Sigmoid colon (tissue), 7 donors: ENCODE data around the gene CDRT4. TPM values are rescaled to one million over a fixed set of nuclear protein-coding genes. Genes with fewer than 3 reads are reported as not detected.
A peak's percentile ranks its signal among the peaks of the same experiment; 100 is the strongest.

Source experiments
- DNase-seq: peaks from one replicate; pipeline ENCODE4 v3.0.0-alpha.2; 2019
- H3K27ac ChIP-seq, 4 donors: fragments of 200-600 bp; sonication (generic); one replicate each; pipeline ENCODE4 v1.5.1; 2016 to 2019; ENCODE audit warnings: mild to moderate bottlenecking in 1 of 4
- H3K27me3 ChIP-seq, 3 donors: fragments of 200-600 bp; sonication (generic); one replicate each; pipeline ENCODE4 v1.5.1; 2019; ENCODE audit warnings: mild to moderate bottlenecking in 1 of 3
- H3K36me3 ChIP-seq, 4 donors: fragments of 200-600 bp; sonication (generic); one replicate each; pipeline ENCODE4 v1.5.1; 2016 to 2019
- H3K4me1 ChIP-seq, 4 donors: fragments of 200-600 bp; sonication (generic); one replicate each; pipeline ENCODE4 v1.5.1; 2017 to 2019
- H3K4me3 ChIP-seq, 4 donors: fragments of 200-600 bp; sonication (generic); one replicate each; pipeline ENCODE4 v1.5.1; 2017 to 2019; ENCODE audit warnings: mild to moderate bottlenecking in 2 of 4, moderate library complexity in 1 of 4
- H3K9me3 ChIP-seq, 4 donors: fragments of 200-600 bp in 3 of 4; sonication (generic) in 3 of 4; one replicate each; pipeline versions ENCODE4 v1.5.1 to v1.6.1; 2013 to 2019
- EP300 ChIP-seq, 4 donors: sonication (generic); formaldehyde crosslinking; IDR thresholded peaks; one replicate each; pipeline ENCODE4 v1.6.1; 2017; ENCODE audit warnings: antibody characterized with exemption in 4 of 4
- POLR2A ChIP-seq, 2 donors: fragments of 450-650 bp; IDR thresholded peaks; one replicate each; pipeline ENCODE4 v1.6.1; 2016; ENCODE audit warnings: antibody characterized with exemption in 2 of 2, mild to moderate bottlenecking in 2 of 2, moderate library complexity in 2 of 2
- POLR2AphosphoS5 ChIP-seq, 4 donors: sonication (generic); formaldehyde crosslinking; IDR thresholded peaks; one replicate each; pipeline ENCODE4 v1.6.1; 2017; ENCODE audit warnings: antibody characterized with exemption in 4 of 4
- WGBS, 2 donors: extraction: QIAGEN DNeasy Blood & Tissue Kit; methylation state at CpG; one replicate each; pipeline ENCODE4 v1.1.7; 2013; 5-methylcytosine and 5-hydroxymethylcytosine counted together
- intact Hi-C: fragments of 100-400 bp; cut with DNase I; formaldehyde crosslinking; loops from one replicate; pipeline ENCODE4 v1.15.1; 2023
- polyA plus RNA-seq, 3 donors: library from polyadenylated mRNA; stranded (reverse); fragments of 200-250 nt; gene quantifications; one replicate each; pipeline ENCODE4 v1.2.3, GENCODE V29; 2013
- total RNA-seq, 4 donors: library from RNA; depleted of rRNA; stranded (reverse); fragments of >200 nt; gene quantifications; one replicate each; pipeline ENCODE4 v1.1.0, GENCODE V29; 2016
- TF ChIP-seq, protein P1 (sequence below), 4 experiments: fragments of 450-650 bp in 3 of 4; fragments of 200-600 bp in 1 of 4; IDR thresholded peaks; one replicate each; pipeline ENCODE4 v1.5.1; 2016 to 2019; ENCODE audit warnings: antibody characterized with exemption in 4 of 4, mild to moderate bottlenecking in 3 of 4, moderate library complexity in 2 of 4
- donor health status: healthy with polysubstance abuse.
- donor health status: Bipolar disorder and iron deficiency.
- donor health status: healthy.

The CDRT4 gene
- total and polyA plus RNA-seq, 7 donors = 1.8 to 6.6 (median 3.6) TPM; not detected in 1

DNA sequence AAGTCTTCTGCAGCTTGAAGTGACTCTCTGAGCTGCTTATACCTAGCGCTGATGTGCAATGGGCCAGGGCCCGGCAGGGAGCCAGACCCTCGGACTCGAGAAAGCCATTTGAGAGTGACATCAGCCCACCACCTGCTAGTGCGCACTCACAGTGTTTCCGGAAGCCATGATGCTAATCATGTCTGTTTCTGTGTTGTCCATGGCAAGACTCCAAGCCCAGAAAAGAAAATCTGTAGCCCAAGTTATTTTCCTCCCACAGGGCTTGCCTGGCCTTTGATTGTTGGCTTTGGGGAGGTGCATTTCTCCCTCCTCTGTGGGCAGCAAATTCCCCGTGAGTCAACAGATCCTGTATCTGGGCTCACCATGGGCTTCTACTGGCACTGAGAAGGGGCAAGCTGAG, 1.8 kb upstream of the CDRT4 start:
- DNase-seq = no peak
- 84 to 93% methylated on average over 7 of the region's 7 CpGs for WGBS, 2 donors
- TF ChIP-seq EP300 (IDR thresholded peaks at IDR 0.05) (no peak), POLR2AphosphoS5 (IDR thresholded peaks at IDR 0.05) (no peak), POLR2A (IDR thresholded peaks at IDR 0.05) (no peak)
- TF ChIP-seq, protein P1, sequence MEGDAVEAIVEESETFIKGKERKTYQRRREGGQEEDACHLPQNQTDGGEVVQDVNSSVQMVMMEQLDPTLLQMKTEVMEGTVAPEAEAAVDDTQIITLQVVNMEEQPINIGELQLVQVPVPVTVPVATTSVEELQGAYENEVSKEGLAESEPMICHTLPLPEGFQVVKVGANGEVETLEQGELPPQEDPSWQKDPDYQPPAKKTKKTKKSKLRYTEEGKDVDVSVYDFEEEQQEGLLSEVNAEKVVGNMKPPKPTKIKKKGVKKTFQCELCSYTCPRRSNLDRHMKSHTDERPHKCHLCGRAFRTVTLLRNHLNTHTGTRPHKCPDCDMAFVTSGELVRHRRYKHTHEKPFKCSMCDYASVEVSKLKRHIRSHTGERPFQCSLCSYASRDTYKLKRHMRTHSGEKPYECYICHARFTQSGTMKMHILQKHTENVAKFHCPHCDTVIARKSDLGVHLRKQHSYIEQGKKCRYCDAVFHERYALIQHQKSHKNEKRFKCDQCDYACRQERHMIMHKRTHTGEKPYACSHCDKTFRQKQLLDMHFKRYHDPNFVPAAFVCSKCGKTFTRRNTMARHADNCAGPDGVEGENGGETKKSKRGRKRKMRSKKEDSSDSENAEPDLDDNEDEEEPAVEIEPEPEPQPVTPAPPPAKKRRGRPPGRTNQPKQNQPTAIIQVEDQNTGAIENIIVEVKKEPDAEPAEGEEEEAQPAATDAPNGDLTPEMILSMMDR (IDR thresholded peaks at IDR 0.05) = no peak
- H3K36me3 ChIP-seq = no peaks in the 10 kb centered on the region
- H3K9me3 ChIP-seq = no peaks in the 10 kb centered on the region
- intact Hi-C loops = no loop called here
- peaks cover 0 to 24% (median 17%) of the 10 kb centered on the region in 4 donors for H3K4me1 ChIP-seq
- H3K27me3 ChIP-seq = no peaks in the 10 kb centered on the region
- H3K27ac ChIP-seq = no peak overlapping the region
- H3K4me3 ChIP-seq = no peak overlapping the region

DNA sequence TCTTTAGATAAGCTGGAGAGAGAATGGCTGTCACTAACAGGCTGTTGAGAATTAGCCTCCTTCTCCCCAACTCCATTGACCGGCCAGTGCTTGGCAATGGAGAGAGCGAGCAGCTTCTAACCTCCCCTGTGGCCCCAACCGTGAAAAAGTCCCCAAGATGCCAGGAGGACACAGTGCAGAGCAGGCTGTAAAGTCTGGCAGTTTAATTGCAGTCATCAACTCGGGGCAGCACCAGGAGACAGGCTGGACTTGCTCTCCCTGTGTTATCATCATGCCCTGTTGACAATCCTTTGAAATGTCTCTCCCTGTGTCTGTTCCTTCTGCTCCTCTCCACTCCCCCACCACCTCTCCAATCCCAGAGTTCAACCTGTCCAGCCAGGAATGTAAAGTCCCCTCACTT, 705 bp upstream of the CDRT4 start:
- TF ChIP-seq POLR2A (IDR thresholded peaks at IDR 0.05) = no peak
- TF ChIP-seq EP300 (IDR thresholded peaks at IDR 0.05) = no peak
- TF ChIP-seq, protein P1 (IDR thresholded peaks at IDR 0.05) = no peak
- peak; percentile 50 to 84 (median 70) for TF ChIP-seq POLR2AphosphoS5 (IDR thresholded peaks at IDR 0.05)
- DNase-seq = no peak
- 13 to 38% methylated on average over 4 of the region's 4 CpGs for WGBS, 2 donors
- Histone ChIP-seq H3K4me1 (peaks cover 0 to 35% (median 28%) of the 10 kb centered on the region in 4 donors), H3K4me3 (no peak overlapping the region), H3K27ac (peak overlapping the region in 3 of 4 donors; percentile 39 to 60 (median 47)), H3K9me3 (no peaks in the 10 kb centered on the region), H3K36me3 (no peaks in the 10 kb centered on the region), H3K27me3 (no peaks in the 10 kb centered on the region)
- intact Hi-C loops = no loop called here

DNA sequence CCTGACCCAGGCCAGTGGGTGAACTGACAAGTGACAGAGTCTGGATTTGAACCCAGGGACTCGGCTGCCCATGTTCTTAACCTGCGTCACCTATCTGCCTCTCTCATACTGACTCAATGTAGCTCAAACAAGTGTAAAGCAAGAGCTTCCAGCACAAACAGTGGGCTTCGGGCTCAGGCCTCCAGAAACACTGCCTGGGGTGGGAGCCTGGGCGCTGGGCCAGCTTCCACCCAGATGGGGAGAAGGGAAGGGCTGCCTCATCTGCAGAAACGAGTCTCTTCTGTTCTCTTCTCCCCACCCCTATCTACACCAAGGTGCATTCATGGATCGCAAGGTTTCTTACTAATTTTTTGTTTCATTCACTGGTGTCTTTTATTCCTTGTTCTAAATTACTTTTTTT, 1.3 kb downstream of the CDRT4 start:
- TF ChIP-seq, protein P1 (IDR thresholded peaks at IDR 0.05) = no peak
- TF ChIP-seq EP300 (IDR thresholded peaks at IDR 0.05) (no peak), POLR2A (IDR thresholded peaks at IDR 0.05) (no peak), POLR2AphosphoS5 (IDR thresholded peaks at IDR 0.05) (no peak)
- Histone ChIP-seq H3K9me3 (no peaks in the 10 kb centered on the region), H3K36me3 (no peaks in the 10 kb centered on the region), H3K27ac (peak overlapping the region in 1 of 4 donors; percentile 21), H3K27me3 (no peaks in the 10 kb centered on the region), H3K4me1 (peaks cover 0 to 53% (median 36%) of the 10 kb centered on the region in 4 donors), H3K4me3 (no peak overlapping the region)
- WGBS, 2 donors = 85% methylated on average over 6 of the region's 6 CpGs
- intact Hi-C loops = no loop called here
- DNase-seq = no peak

DNA sequence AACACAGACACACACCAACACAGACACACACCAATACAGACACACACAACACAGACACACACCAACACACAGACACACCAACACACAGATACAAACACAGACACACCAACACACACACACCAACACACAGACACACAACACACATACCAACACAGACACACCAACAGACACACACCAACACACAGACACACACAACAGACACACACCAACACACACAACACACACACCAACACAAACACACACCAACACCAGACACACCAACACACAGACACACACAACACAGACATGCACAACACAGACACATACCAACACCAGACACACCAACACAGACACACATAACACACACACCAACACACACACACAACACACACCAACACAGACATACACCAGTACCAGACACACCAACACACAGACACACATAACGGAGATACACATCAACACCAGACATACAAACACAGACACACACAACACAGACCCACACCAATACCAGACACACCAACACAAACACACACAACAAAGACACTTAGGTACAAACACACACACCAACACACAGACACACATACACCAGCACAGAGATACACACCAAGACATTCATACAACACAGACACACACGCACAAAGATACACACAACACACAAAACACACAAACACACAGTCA, 2.2 kb downstream of the CDRT4 start:
- 93 to 99% methylated on average over 2 of the region's 2 CpGs for WGBS, 2 donors
- intact Hi-C loops = no loop called here
- H3K36me3 ChIP-seq = no peaks in the 10 kb centered on the region
- no peak for TF ChIP-seq POLR2AphosphoS5 (IDR thresholded peaks at IDR 0.05)
- TF ChIP-seq, protein P1 (IDR thresholded peaks at IDR 0.05) = no peak
- TF ChIP-seq EP300 (IDR thresholded peaks at IDR 0.05) = no peak
- no peak for TF ChIP-seq POLR2A (IDR thresholded peaks at IDR 0.05)
- H3K27me3 ChIP-seq = no peaks in the 10 kb centered on the region
- no peak overlapping the region for H3K4me3 ChIP-seq
- peaks cover 0 to 59% (median 41%) of the 10 kb centered on the region in 4 donors for H3K4me1 ChIP-seq
- H3K9me3 ChIP-seq = no peaks in the 10 kb centered on the region
- peak overlapping the region; percentile 64 to 78 (median 68) for H3K27ac ChIP-seq
- no peak for DNase-seq
